ENCODE measurements around the gene ITK.

Gene ITK

DNA sequence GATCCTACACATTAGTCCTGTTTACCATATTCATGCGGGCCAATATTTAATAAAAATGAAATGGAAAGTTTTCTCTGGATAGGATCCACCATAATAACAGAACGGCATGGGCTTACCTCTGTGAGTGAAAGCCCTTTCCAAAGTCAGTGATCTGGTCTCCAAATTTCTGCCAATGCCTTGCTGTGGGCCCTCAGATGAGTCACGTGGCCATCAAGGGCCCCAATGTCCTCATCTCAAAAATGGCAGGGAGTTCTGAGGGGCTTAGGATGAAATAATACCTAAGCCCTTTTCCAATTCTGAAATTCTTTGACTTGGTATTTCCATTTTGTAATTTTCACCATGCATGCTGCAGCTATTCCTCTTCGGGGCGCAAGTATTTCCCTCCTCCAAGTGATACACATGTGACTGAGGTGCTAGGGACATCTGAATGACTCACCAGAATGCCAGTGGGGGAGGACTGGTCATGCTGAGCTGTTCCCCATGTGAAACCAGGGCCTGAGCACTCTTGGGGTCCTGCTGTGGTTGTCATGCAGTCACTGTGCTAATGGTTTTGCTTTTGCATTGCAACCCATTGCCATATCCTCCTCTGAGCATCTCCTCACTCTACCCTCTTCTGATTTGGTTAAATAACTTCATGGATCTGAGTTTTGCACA, 35.0 kb downstream of the ITK start:
- Histone ChIP-seq H3K9ac (ENCODE audit: low read depth, low read length) (no peak overlapping the region), H3K4me1 (ENCODE audit: control insufficient read depth, insufficient read depth, low read length) (no peaks in the 10 kb centered on the region), H3K36me3 (ENCODE audit: control insufficient read depth, insufficient read depth, low read length) (no peaks in the 10 kb centered on the region), H3K4me3 (ENCODE audit: low read depth, low read length) (no peak overlapping the region), H3K9me3 (ENCODE audit: control insufficient read depth, insufficient read depth, low read length) (no peaks in the 10 kb centered on the region), H3K27me3 (ENCODE audit: control insufficient read depth, insufficient read depth, low read length) (no peaks in the 10 kb centered on the region)

DNA sequence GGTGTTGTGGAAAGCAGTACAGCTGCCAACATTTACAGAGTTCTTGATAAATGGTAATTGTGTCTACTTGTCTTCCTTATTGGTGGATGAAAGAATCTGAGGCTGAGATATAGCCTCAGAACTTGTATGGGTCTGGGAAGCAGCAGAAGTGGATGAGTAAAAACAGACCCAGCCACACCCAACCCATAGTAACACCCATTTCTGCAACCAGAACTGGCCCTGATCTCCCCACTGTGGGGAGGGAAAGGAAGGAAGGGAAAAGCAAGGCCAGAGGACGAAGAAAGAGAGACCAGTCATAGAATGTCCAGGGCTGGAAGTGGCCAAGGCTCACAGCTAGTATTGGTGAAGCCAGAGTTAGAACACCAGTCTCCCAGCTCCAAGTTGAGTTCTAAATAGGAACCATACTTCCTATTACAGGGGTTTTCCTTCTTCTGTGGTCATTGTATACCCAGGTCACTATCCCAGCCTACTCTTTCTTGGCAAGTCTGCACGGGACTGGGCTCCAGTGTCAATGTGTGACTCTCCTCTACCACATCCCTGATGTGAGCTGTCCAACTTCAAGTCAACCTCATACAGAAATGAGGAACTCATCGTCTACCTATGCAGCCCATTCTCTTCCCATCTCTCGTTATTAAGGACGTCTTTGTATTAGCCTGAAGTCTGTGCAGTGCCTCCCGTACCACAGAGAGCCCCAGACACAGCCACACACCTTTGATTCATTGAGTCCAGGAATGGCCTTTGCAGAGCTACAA, 35.9 kb downstream of the ITK start:
- Histone ChIP-seq H3K27me3 (ENCODE audit: control insufficient read depth, insufficient read depth, low read length) (no peaks in the 10 kb centered on the region), H3K9ac (ENCODE audit: low read depth, low read length) (no peak overlapping the region), H3K9me3 (ENCODE audit: control insufficient read depth, insufficient read depth, low read length) (no peaks in the 10 kb centered on the region), H3K36me3 (ENCODE audit: control insufficient read depth, insufficient read depth, low read length) (no peaks in the 10 kb centered on the region), H3K4me1 (ENCODE audit: control insufficient read depth, insufficient read depth, low read length) (no peaks in the 10 kb centered on the region), H3K4me3 (ENCODE audit: low read depth, low read length) (no peak overlapping the region)

DNA sequence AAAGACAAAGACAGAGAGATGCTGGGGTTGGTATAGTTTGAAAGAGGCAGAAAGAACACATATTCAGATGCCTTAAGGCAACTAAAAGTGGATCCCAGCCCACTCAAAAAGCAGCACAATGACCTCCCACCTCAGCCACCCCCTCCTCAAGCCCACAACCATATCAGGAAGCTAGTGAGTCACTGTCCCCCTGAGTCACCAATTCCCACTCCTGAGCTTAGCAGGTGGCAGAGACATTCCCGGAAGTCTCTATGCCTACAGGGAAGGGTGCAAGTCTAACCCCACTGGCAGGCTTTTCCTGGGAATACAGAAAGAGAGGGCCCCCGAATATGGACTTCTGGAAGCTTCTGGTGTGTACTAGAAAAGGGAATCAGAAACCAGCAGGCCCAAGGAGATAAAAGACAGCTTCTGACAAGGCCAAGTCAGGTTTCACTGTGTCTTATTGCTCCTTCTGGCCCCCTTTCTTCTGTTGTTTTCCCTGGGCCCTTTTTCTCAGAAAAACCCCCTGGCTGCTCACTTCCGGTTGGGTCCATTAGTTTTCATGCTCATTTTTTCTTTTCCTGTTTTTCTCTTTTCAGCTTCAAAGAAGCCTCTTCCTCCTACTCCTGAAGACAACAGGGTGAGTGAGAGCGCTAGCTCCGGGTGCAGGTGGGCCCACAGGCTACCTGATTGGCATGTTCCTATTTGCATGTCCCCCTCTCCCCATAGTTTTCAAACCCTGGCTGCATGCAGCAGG, 36.8 kb downstream of the ITK start:
- Histone ChIP-seq H3K9ac (ENCODE audit: low read depth, low read length) (no peak overlapping the region), H3K9me3 (ENCODE audit: control insufficient read depth, insufficient read depth, low read length) (no peaks in the 10 kb centered on the region), H3K36me3 (ENCODE audit: control insufficient read depth, insufficient read depth, low read length) (no peaks in the 10 kb centered on the region), H3K27me3 (ENCODE audit: control insufficient read depth, insufficient read depth, low read length) (no peaks in the 10 kb centered on the region), H3K4me1 (ENCODE audit: control insufficient read depth, insufficient read depth, low read length) (no peaks in the 10 kb centered on the region), H3K4me3 (ENCODE audit: low read depth, low read length) (no peak overlapping the region)

DNA sequence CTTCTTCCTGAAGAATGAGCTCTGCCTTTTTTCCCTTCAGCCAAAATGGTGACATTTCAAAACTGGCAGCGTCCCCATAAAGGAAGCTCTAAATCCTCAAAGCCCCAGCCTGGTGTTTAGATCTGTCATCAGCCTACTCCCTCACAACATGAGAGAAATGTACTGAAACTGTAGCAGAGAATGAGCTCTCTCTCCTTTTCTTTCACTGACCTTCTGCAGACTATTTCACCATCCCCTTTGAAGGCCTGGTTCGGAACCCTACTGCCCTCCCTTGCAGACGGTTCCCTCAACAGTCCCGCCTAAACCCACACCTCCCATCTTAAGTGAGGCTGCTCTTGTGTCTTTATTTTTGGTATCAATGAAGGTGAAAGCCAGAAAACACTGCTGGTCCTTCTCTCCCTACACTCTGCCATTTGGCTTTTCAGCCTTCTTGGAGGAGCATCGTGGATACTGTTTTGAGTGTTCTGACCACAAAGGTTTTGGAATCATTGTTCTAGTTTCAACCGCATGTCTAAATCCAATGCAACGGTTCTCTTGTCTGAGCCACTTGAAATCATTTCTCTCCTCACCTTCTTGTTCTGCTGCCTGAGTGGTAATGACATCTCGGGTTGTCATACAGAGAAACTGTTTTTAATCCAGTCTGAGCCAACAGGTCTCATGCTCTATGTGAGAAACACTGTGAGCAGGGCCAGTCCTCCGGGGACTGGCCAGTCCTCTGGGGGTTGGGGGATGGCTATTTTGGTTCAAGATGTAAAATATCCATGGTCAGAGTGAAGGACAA, 39.0 kb downstream of the ITK start:
- H3K36me3 ChIP-seq (ENCODE audit: control insufficient read depth, insufficient read depth, low read length) = no peaks in the 10 kb centered on the region
- no peak overlapping the region for H3K4me3 ChIP-seq (ENCODE audit: low read depth, low read length)
- H3K9me3 ChIP-seq (ENCODE audit: control insufficient read depth, insufficient read depth, low read length) = no peaks in the 10 kb centered on the region
- no peak overlapping the region for H3K9ac ChIP-seq (ENCODE audit: low read depth, low read length)
- no peaks in the 10 kb centered on the region for H3K4me1 ChIP-seq (ENCODE audit: control insufficient read depth, insufficient read depth, low read length)
- H3K27me3 ChIP-seq (ENCODE audit: control insufficient read depth, insufficient read depth, low read length) = no peaks in the 10 kb centered on the region

DNA sequence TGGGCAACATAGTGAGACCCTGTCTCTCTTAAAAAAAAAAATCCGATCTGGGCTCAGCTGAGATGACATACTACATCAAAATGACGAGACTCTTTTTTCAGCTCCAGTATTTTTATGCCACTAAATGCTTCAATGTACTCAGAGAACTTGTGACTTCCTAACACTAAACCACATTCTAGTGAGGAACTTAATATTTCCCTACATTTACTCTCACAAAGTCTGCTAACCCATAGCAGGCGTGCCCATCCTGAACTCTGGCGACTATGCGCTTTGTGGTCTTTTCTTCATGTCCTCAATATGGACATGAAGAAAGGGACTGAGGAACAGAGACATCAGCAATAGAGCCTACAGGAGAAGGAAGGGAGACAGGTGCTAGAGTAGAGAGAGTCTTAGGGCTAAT, 41.3 kb downstream of the ITK start:
- H3K9ac ChIP-seq (ENCODE audit: low read depth, low read length) = no peak overlapping the region
- no peaks in the 10 kb centered on the region for H3K27me3 ChIP-seq (ENCODE audit: control insufficient read depth, insufficient read depth, low read length)
- no peaks in the 10 kb centered on the region for H3K4me1 ChIP-seq (ENCODE audit: control insufficient read depth, insufficient read depth, low read length)
- H3K4me3 ChIP-seq (ENCODE audit: low read depth, low read length) = no peak overlapping the region
- no peaks in the 10 kb centered on the region for H3K36me3 ChIP-seq (ENCODE audit: control insufficient read depth, insufficient read depth, low read length)
- H3K9me3 ChIP-seq (ENCODE audit: control insufficient read depth, insufficient read depth, low read length) = no peaks in the 10 kb centered on the region

DNA sequence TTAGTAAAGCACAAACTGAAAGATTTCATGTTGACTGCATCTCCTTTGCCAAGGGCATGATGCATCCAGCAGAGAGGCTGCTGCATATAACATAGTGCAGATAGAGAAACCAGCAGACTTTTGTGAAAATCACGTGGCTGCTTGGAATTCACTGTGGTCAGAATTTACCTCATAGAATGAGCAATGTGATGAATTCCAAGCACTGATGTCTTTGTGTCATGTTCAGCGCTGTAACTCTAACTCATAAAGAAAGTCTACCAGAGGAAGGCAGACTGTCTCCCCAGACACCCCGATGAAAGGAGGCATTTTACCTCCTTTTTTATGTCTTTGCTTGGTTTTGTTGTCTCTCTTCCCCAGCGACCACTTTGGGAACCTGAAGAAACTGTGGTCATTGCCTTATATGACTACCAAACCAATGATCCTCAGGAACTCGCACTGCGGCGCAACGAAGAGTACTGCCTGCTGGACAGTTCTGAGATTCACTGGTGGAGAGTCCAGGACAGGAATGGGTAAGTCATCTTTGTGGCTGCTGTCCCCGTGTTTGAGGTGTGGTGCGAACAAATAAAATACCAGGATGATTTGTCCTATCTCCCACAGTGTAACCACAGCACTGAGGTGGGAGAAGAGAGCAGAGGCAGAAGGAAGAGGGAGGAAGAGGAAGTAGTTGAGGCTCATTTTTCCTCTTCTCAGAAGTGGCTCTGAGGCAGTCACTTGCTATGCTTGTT, 42.0 kb downstream of the ITK start:
- H3K27me3 ChIP-seq (ENCODE audit: control insufficient read depth, insufficient read depth, low read length) = no peaks in the 10 kb centered on the region
- H3K9me3 ChIP-seq (ENCODE audit: control insufficient read depth, insufficient read depth, low read length) = no peaks in the 10 kb centered on the region
- H3K4me3 ChIP-seq (ENCODE audit: low read depth, low read length) = no peak overlapping the region
- no peaks in the 10 kb centered on the region for H3K4me1 ChIP-seq (ENCODE audit: control insufficient read depth, insufficient read depth, low read length)
- H3K9ac ChIP-seq (ENCODE audit: low read depth, low read length) = no peak overlapping the region
- H3K36me3 ChIP-seq (ENCODE audit: control insufficient read depth, insufficient read depth, low read length) = no peaks in the 10 kb centered on the region

DNA sequence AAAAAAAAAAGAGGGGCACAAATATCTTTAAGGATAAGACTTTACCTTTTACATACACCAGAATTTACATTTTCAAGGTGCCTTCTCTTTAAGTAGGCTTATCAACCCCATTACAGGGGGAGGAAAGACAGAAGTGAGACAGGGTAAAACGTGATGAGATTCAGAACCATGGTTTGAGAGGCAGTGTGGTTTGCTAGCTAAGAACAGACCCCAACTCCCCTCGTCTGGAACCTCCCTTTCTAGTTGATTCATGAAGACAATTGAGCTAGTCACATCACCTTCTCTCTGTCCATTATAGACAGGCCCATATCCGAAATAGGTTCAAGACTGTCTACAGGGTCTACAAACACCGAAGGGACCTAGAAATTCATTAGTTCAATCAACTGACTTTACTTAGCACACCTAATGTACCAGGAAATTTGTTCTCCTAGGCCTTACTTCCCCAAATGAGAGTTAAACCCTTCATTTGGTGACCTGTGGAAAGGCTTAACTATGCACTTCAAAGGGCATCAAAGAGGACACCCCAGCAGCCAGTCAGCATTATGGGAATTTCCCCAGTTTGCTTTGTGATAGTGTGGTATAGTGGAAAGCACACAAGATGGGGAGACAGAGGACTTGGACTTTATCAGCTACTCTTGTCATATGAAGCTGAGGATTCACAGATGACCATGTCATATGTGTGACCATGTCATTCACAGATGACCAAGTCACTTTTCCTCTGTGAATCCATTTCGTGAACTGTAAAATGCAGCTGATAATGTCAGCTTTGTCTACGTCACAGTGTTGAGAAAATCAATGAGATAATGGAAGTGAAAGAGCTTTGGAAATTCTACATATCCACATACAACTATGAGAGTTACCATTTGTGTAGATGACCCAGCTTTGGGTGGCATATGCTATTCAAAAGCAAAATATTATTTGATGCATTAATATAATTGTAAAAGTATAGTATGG, 45.1 kb downstream of the ITK start:
- no peak overlapping the region for H3K4me3 ChIP-seq (ENCODE audit: low read depth, low read length)
- no peaks in the 10 kb centered on the region for H3K9me3 ChIP-seq (ENCODE audit: control insufficient read depth, insufficient read depth, low read length)

DNA sequence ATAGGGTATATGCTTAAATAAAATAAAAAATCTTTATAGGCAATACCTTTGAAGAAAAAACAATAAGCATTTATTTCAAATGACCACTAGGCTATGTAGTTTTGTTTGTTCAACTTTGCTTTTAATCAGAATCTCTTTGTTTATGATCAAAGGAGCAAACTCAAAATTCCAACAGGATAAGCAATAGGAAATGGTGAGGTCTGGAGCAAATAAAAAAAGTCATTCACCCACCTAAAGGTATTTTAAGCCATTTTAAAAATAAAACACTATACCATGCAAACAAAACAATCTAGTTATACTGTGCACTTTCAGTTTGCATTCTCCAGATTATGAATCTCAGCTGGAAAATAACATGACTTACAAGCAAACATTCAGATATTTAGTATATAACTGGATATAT, 50.0 kb downstream of the ITK start:
- Histone ChIP-seq H3K9me3 (ENCODE audit: control insufficient read depth, insufficient read depth, low read length) (no peaks in the 10 kb centered on the region), H3K36me3 (ENCODE audit: control insufficient read depth, insufficient read depth, low read length) (no peaks in the 10 kb centered on the region), H3K9ac (ENCODE audit: low read depth, low read length) (no peak overlapping the region), H3K4me3 (ENCODE audit: low read depth, low read length) (no peak overlapping the region), H3K27me3 (ENCODE audit: control insufficient read depth, insufficient read depth, low read length) (no peaks in the 10 kb centered on the region), H3K4me1 (ENCODE audit: control insufficient read depth, insufficient read depth, low read length) (no peaks in the 10 kb centered on the region)

More for the DNA sequence above, 45.1 kb downstream of the ITK start:
- Histone ChIP-seq H3K4me1 (ENCODE audit: control insufficient read depth, insufficient read depth, low read length) (no peaks in the 10 kb centered on the region), H3K9ac (ENCODE audit: low read depth, low read length) (no peak overlapping the region), H3K36me3 (ENCODE audit: control insufficient read depth, insufficient read depth, low read length) (no peaks in the 10 kb centered on the region), H3K27me3 (ENCODE audit: control insufficient read depth, insufficient read depth, low read length) (no peaks in the 10 kb centered on the region)

DNA sequence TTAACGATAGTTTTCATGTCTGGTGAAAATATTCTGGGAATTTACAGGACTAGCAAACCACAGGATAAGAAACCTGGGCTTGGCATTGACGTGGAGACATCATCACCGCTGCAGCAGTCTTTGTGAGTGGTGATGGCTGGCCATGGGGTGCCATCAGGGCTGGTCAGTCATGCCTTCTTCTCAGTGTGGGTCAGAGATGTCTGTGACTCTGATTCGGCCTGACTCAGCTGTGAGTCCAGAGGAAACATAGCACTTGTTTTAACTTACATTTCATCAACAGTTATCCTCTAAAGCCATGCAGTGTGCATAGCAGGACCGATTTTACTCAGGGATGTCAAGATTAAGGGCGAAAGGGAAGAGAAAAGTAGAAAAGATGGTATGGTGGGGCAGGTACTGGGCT, 52.1 kb downstream of the ITK start:
- Histone ChIP-seq H3K4me1 (ENCODE audit: control insufficient read depth, insufficient read depth, low read length) (no peaks in the 10 kb centered on the region), H3K4me3 (ENCODE audit: low read depth, low read length) (no peak overlapping the region)

DNA sequence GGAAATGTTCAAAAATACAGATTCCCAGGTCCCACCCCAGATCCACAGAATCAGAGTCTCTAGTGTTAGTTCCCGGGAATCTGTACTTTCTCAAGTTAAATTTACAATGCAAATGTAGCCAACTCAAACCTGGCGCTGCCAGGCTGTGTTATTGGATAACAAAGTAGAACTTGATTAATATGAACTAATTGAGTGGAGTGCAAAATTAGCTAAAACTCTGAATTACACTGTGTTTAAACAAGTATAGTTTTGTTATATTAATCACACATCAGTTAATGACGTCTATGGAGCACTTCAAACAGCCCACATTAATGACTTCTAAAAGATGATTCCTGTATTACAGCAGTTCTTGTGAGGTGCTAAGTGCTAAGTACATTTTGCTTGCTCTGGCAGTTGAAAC, 52.9 kb downstream of the ITK start:
- Histone ChIP-seq H3K4me1 (ENCODE audit: control insufficient read depth, insufficient read depth, low read length) (no peaks in the 10 kb centered on the region), H3K36me3 (ENCODE audit: control insufficient read depth, insufficient read depth, low read length) (no peaks in the 10 kb centered on the region), H3K4me3 (ENCODE audit: low read depth, low read length) (no peak overlapping the region), H3K9ac (ENCODE audit: low read depth, low read length) (no peak overlapping the region), H3K27me3 (ENCODE audit: control insufficient read depth, insufficient read depth, low read length) (no peaks in the 10 kb centered on the region), H3K9me3 (ENCODE audit: control insufficient read depth, insufficient read depth, low read length) (no peaks in the 10 kb centered on the region)

More for the DNA sequence above, 52.1 kb downstream of the ITK start:
- H3K27me3 ChIP-seq (ENCODE audit: control insufficient read depth, insufficient read depth, low read length) = no peaks in the 10 kb centered on the region
- H3K36me3 ChIP-seq (ENCODE audit: control insufficient read depth, insufficient read depth, low read length) = no peaks in the 10 kb centered on the region
- H3K9ac ChIP-seq (ENCODE audit: low read depth, low read length) = no peak overlapping the region
- no peaks in the 10 kb centered on the region for H3K9me3 ChIP-seq (ENCODE audit: control insufficient read depth, insufficient read depth, low read length)
